GM23248 (cell line): Measurements from ENCODE around the gene FBXO39. TPM values are rescaled to one million over a fixed set of nuclear protein-coding genes. Genes with fewer than 3 reads are reported as not detected.
"Not testable (repeated sequence)": the region's sequence is repeated elsewhere in the genome, so short reads cannot be mapped to it uniquely, and the experiment has no call there.

Experiments
- DNase-seq: peaks from one replicate; pipeline ENCODE4 v3.0.0-alpha.2; 2015
- H2AFZ ChIP-seq: fragments of 200-600 bp; sonication (generic); 2 replicates; pipeline ENCODE4 v1.6.1; 2016; ENCODE audit warnings: antibody characterized with exemption
- H3F3A ChIP-seq: fragments of 200-600 bp; sonication (generic); 2 replicates; pipeline ENCODE4 v1.6.1; 2016; ENCODE audit warnings: mild to moderate bottlenecking, antibody characterized with exemption, mixed run types; ENCODE audit not compliant: insufficient read depth
- H3K27ac ChIP-seq: fragments of 200-600 bp; sonication (generic); 2 replicates; pipeline ENCODE4 v1.5.1; 2016; ENCODE audit warnings: mild to moderate bottlenecking
- H3K27me3 ChIP-seq: fragments of 200-600 bp; sonication (generic); replicated peaks from 2 replicates; pipeline ENCODE4 v1.6.1; 2016; ENCODE audit warnings: mild to moderate bottlenecking; ENCODE audit not compliant: insufficient read depth
- H3K36me3 ChIP-seq: fragments of 200-600 bp; sonication (generic); 2 replicates; pipeline ENCODE4 v1.6.1; 2016; ENCODE audit warnings: low read depth, mild to moderate bottlenecking
- H3K4me1 ChIP-seq: fragments of 200-600 bp; sonication (generic); 2 replicates; pipeline ENCODE4 v1.6.1; 2016; ENCODE audit warnings: mild to moderate bottlenecking; ENCODE audit not compliant: insufficient read depth
- H3K4me2 ChIP-seq: fragments of 200-600 bp; sonication (generic); one replicate; pipeline ENCODE4 v1.6.1; 2016; ENCODE audit warnings: mild to moderate bottlenecking; ENCODE audit not compliant: unreplicated experiment
- H3K4me3 ChIP-seq: fragments of 200-600 bp; sonication (generic); 2 replicates; pipeline ENCODE4 v1.5.1; 2016; ENCODE audit warnings: mild to moderate bottlenecking
- H3K79me2 ChIP-seq: fragments of 200-600 bp; sonication (generic); 2 replicates; pipeline ENCODE4 v1.6.1; 2016; ENCODE audit warnings: mild to moderate bottlenecking; ENCODE audit not compliant: insufficient read depth
- H3K9ac ChIP-seq: fragments of 200-600 bp; sonication (generic); 2 replicates; pipeline ENCODE4 v1.6.1; 2016; ENCODE audit warnings: mild to moderate bottlenecking
- H3K9me2 ChIP-seq: fragments of 200-600 bp; sonication (generic); 2 replicates; pipeline ENCODE4 v1.6.1; 2016; ENCODE audit warnings: mixed run types, mild to moderate bottlenecking, moderate library complexity; ENCODE audit not compliant: insufficient read depth
- H3K9me3 ChIP-seq: fragments of 200-600 bp; sonication (generic); one replicate; pipeline ENCODE4 v1.6.1; 2017; ENCODE audit warnings: low read depth
- H4K20me1 ChIP-seq: fragments of 200-600 bp; sonication (generic); 2 replicates; pipeline ENCODE4 v1.6.0; 2016; ENCODE audit not compliant: insufficient read depth
- EZH2 ChIP-seq: fragments of 200-600 bp; sonication (generic); IDR thresholded peaks from 2 replicates; pipeline ENCODE4 v1.6.1; 2018; ENCODE audit warnings: antibody characterized with exemption, mild to moderate bottlenecking; ENCODE audit not compliant: insufficient read depth, poor library complexity, severe bottlenecking
- EZH2phosphoT487 ChIP-seq: fragments of 200-600 bp; sonication (generic); IDR thresholded peaks from 2 replicates; pipeline ENCODE4 v1.6.1; 2018; ENCODE audit warnings: antibody characterized with exemption, moderate library complexity, mild to moderate bottlenecking, low read depth; ENCODE audit not compliant: insufficient read depth
- WGBS, 2 experiments: methylation state at CpG; one replicate each; pipeline ENCODE4 v1.1.6; 2015 to 2017; ENCODE audit warnings: low lambda C conversion rate in 2 of 2, low coverage in 1 of 2; ENCODE audit errors: missing lambda C conversion rate in 2 of 2; 5-methylcytosine and 5-hydroxymethylcytosine counted together
- in situ Hi-C: fragments of 300-500 bp; cut with MboI; formaldehyde crosslinking; loops from 2 replicates; pipeline ENCODE4 v1.15.0; 2020
- polyA plus RNA-seq: library from polyadenylated mRNA; unstranded; fragments of >200 nt; fragmentation: Nextera tagmentation; extraction: Ambion mirVana; gene quantifications from 2 replicates; pipeline ENCODE4 v1.2.1, GENCODE V29; 2016
- total RNA-seq: library from RNA; depleted of rRNA; stranded (reverse); fragments of >200 nt; shearing (Covaris generic); gene quantifications from 2 replicates; pipeline ENCODE4 v1.2.3, GENCODE V29; 2014

Gene FBXO39
- total and polyA plus RNA-seq, 2 experiments from 2014 or later = 1.1 TPM; not detected in 1

- Histone ChIP-seq H3K36me3 (peaks cover 77% of the 10 kb centered on the region), H3K9me3 (no peaks in the 10 kb centered on the region), H3K9me2 (no peaks in the 10 kb centered on the region), H2AFZ (no peak overlapping the region), H3K4me2 (no peak overlapping the region), H3K4me3 (no peak overlapping the region), H3K27me3 (no peaks in the 10 kb centered on the region), H4K20me1 (no peaks in the 10 kb centered on the region), H3K27ac (no peak overlapping the region), H3F3A (no peaks in the 10 kb centered on the region), H3K4me1 (no peaks in the 10 kb centered on the region), H3K9ac (no peak overlapping the region), H3K79me2 (no peaks in the 10 kb centered on the region)
- in situ Hi-C loops = no loop called here
- 96 to 97% methylated on average over 2 of the region's 2 CpGs for WGBS, 2 experiments
- no peak for DNase-seq
- TF ChIP-seq EZH2phosphoT487 = no peak
- TF ChIP-seq EZH2 = no peak
Observed at GRCh38 chr17:6768447-6768846, 7.6 kb upstream of the FBXO39 start.

- 55 to 63% methylated on average over 1 of the region's 1 CpG for WGBS, 2 experiments
- Histone ChIP-seq H3K9me3 (peaks cover 5% of the 10 kb centered on the region), H3K9me2 (no peaks in the 10 kb centered on the region), H3K27me3 (0 out of 2 replicates have a peak, but pooled peaks cover 7% of the 10 kb centered on the region), H3K4me3 (no peak overlapping the region), H3K4me2 (no peak overlapping the region), H3K9ac (no peak overlapping the region), H3K36me3 (peaks cover 69% of the 10 kb centered on the region), H3K27ac (no peak overlapping the region), H3K4me1 (no peaks in the 10 kb centered on the region), H3K79me2 (no peaks in the 10 kb centered on the region), H3F3A (no peaks in the 10 kb centered on the region), H2AFZ (no peak overlapping the region), H4K20me1 (no peaks in the 10 kb centered on the region)
- no peak for TF ChIP-seq EZH2phosphoT487
- no peak for TF ChIP-seq EZH2
- in situ Hi-C loops = no loop called here
- no peak for DNase-seq
Observed at GRCh38 chr17:6772016-6772415, 4.0 kb upstream of the FBXO39 start.

GRCh38 chr17:6774906-6775305 lies 1.1 kb upstream of the FBXO39 start:
- H4K20me1 ChIP-seq, H3K9me2 ChIP-seq, H3K79me2 ChIP-seq, in situ Hi-C loops, H3K4me2 ChIP-seq, H3K27ac ChIP-seq, H3F3A ChIP-seq, H3K9ac ChIP-seq, H3K4me1 ChIP-seq, H3K27me3 ChIP-seq, H3K4me3 ChIP-seq, H2AFZ ChIP-seq, H3K9me3 ChIP-seq, DNase-seq: not testable (repeated sequence)
- 95 to 96% methylated on average over 8 of the region's 8 CpGs for WGBS, 2 experiments
- peaks cover 45% of the 10 kb centered on the region for H3K36me3 ChIP-seq

- 55 to 71% methylated on average over 2 of the region's 2 CpGs for WGBS, 2 experiments
- H3K27me3 ChIP-seq = 0 out of 2 replicates have a peak, but pooled peaks cover 7% of the 10 kb centered on the region
- no peaks in the 10 kb centered on the region for H3K9me2 ChIP-seq
- no peaks in the 10 kb centered on the region for H4K20me1 ChIP-seq
- no peak overlapping the region for H3K27ac ChIP-seq
- H3F3A ChIP-seq = no peaks in the 10 kb centered on the region
- peaks cover 2% of the 10 kb centered on the region for H3K9me3 ChIP-seq
- H3K4me3 ChIP-seq = no peak overlapping the region
- H3K79me2 ChIP-seq = no peaks in the 10 kb centered on the region
- TF ChIP-seq EZH2 = no peak
- TF ChIP-seq EZH2phosphoT487 = no peak
- in situ Hi-C loops = no loop called here
- DNase-seq = no peak
- no peaks in the 10 kb centered on the region for H3K4me1 ChIP-seq
- no peak overlapping the region for H3K4me2 ChIP-seq
- H3K36me3 ChIP-seq = peaks cover 2% of the 10 kb centered on the region; the same call in 1 of the 2 replicates
- no peak overlapping the region for H2AFZ ChIP-seq
- H3K9ac ChIP-seq = no peak overlapping the region
Observed at GRCh38 chr17:6779411-6779810, 3.4 kb downstream of the FBXO39 start.

- DNase-seq = no peak
- Histone ChIP-seq H3K27ac (no peak overlapping the region), H3K9me3 (no peaks in the 10 kb centered on the region), H3K36me3 (no peaks in the 10 kb centered on the region), H3K4me1 (no peaks in the 10 kb centered on the region), H3K4me2 (no peak overlapping the region), H3K79me2 (no peaks in the 10 kb centered on the region), H2AFZ (no peak overlapping the region), H3K9me2 (no peaks in the 10 kb centered on the region), H3K4me3 (no peak overlapping the region), H3K27me3 (0 out of 2 replicates have a peak, but pooled peaks cover 7% of the 10 kb centered on the region), H4K20me1 (no peaks in the 10 kb centered on the region), H3K9ac (no peak overlapping the region), H3F3A (no peaks in the 10 kb centered on the region)
- in situ Hi-C loops = no loop called here
- WGBS, 2 experiments = 73 to 77% methylated on average over 8 of the region's 8 CpGs
- TF ChIP-seq EZH2 (no peak), EZH2phosphoT487 (no peak)
Observed at GRCh38 chr17:6780001-6780400, 4.0 kb downstream of the FBXO39 start.
